NCI-H1105 (cell line): ENCODE data around the gene CBLIF.
"Not testable (repeated sequence)": the region's sequence is repeated elsewhere in the genome, so short reads cannot be mapped to it uniquely, and the experiment has no call there.

Experiments used
- DNase-seq: peaks from one replicate; lab custom pipeline; 2025; lab: John Stamatoyannopoulos, UW

CBLIF gene

DNA sequence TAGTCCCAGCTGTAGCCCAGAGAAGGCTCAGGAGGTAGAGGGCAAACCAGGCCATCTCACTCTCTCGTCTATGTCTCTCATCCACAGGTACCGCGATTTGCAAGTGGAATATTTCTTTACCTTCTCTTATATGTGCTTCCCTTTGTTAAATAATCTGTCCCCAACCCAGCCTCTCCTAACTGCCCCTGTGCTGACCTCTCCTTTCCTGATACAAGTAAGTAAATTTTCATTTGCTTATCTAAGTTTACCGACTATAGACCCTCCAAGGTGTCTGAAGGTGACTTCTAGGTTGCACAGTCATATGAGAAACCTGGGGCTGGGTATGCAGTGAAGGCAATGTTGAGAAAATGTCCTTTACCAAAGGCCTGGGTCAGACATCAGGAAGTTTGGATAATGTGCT, at the start of gene CBLIF:
CBLIF (minus strand) TSS at position 101 of the 400 bp plus-strand sequence; CDS start at position 55, 46 bp downstream.
- no peak for DNase-seq

- DNase-seq = no peak
Measured at GRCh38 chr11:59894616-59895015, 49.3 kb upstream of the CBLIF start.

DNA sequence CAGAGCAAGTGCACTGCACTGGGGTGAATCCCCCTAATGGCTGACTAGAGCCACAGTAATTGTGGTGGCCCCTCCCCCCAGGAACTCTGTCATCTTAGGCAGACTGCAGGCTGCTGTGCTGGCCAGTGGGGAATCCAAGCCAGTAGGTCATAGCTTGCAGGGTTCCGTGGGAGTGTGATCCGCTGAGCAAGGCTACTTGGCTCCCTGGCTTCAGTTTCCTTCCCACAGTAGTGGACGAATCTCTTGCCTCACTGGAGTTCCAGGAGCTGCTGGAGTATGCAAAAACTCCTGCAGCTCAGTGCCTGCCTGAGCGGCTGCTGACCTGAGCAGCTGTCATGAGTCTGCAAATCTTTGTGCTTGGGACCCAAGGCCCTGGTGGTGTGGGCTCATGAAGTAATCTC, 46.5 kb upstream of the CBLIF start:
- DNase-seq = no peak

- DNase-seq = not testable (repeated sequence)
Measured at GRCh38 chr11:59887156-59887555, 41.9 kb upstream of the CBLIF start.

DNA sequence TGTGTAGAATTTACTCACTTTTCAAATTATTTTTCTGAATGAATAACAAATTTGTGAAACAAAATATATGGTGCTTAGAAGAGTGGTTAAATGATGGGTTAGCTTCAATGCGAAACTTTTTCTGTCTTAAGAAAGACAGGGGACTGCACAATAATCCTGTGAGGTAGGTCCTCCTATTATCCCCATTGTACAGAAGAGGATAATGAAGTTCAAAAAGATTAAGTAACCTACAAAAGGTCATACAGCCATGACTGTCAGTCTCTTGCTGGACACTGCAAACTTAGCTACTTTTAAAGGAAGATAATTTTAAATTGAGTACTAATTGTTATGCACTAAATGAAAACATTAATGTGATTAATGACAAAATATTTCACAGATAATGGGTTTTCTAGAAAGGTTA, 38.3 kb upstream of the CBLIF start:
- DNase-seq = no peak

- no peak for DNase-seq
Measured at GRCh38 chr11:59879567-59879966, 34.3 kb upstream of the CBLIF start.

DNA sequence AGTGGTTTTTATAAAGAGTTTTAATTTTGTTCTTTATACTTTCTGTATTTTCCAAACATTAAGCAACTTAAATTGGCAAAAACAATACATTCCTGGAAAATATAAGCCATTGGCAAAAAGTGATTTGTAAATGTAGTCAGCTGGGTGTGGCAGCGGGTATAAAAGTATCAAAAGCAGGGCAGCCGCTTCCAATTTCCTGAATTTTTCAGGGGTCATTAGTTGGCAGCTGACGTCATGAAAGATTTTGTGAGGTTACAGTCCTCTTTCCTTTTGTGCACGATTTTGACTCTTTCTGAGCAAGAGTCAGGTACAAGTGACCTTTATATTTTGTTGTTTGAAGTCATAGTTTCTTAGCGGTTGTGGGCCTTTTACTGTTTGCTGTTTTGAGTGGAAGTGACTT, 33.3 kb upstream of the CBLIF start, which contains the start of gene OOSP3:
OOSP3 (plus strand) TSS at position 208 of the 400 bp plus-strand sequence; CDS start at position 235, 27 bp downstream.
- no peak for DNase-seq

GRCh38 chr11:59877784-59878183, 32.5 kb upstream of the CBLIF start:
- no peak for DNase-seq

GRCh38 chr11:59877325-59877724, 32.0 kb upstream of the CBLIF start:
- no peak for DNase-seq

DNA sequence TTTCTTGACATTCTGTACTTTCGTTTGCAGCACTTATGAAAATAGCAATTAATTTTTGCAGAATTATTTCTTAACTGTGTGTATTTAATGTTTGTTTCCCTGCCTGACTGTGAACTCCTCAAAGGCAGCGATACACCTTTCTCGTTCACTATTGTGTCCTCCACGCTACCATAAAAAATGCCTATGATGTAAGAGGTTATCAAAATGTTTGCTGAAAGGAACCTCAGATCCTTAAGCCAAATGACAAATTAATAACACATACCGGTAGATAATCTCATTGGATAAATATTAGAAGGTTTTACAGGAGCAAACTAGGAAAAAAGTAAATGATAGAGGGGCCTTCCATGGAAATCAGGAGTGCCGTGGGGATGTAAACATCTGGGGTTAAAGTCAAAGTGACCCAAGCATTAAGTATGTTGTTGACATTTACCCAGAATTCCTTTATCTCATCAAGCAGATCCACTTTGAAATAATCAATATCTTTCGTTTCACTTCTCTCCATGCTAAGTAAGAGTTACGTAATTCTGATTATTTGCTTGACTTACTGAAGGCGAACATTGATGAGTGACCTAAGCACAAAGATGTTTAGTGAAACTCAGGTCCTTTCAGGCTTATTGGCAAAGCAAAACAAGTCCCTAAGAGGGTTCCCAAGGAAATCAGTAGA, 30.7 kb upstream of the CBLIF start:
- no peak for DNase-seq

DNA sequence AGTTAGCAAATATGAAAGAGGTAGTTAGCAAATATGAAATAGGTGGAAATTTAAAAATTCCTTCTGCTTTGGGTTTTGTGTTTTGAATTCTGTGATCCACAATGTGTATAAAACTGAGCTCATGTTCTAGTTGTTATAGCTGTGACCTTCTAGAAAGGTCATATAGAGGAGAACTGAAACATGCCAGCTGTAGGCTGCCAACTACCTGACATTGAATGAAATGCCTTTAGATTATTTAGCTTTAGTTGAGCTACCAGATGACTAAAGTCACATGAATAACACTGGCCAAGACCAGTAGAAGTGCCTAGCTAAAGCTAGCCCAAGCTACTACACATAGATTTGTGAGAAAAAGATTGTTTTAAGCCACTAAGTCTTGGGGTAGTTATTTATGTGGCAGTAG, 26.8 kb upstream of the CBLIF start:
- DNase-seq = no peak

- no peak for DNase-seq
Measured at GRCh38 chr11:59867946-59868345, 22.6 kb upstream of the CBLIF start.

DNA sequence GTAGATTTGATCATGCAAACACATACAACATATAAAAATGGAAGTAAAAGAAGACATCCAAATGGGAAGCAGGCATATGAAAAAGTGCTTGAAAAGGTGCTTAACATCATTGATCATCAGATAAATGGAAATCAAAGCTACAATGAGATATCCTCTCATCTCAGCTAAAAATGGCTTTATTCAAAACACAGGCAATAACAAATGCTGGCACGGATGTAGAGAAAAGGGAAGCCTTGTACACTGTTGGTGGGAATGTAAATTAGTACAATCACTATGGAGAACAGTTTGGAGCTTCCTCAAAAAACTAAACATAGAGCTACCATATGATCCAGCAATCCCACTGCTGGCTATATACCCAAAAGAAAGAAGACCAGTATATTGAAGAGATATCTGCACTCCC, 21.5 kb upstream of the CBLIF start:
- no peak for DNase-seq

DNA sequence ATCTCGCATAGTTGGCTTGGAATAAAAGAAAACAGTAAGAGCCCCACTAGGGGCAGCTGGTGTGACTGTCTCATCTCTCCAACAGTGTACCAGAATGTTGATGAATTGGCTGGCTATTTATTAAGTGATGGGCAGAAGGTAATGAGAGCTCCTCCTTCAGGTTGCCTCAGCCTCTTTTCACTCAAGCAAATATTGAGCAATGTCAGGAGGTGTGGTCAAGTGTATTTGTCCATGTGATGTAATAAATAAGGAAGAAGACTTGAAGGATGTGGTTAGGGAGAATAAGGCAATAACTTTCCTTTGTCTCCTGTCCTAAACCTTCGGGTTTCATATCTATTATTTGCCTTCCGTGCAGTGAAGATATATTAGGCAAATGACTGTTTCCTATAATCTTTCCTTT, 21.1 kb upstream of the CBLIF start, which contains the start of gene TCN1:
TCN1 (minus strand) TSS at position 91 of the 400 bp plus-strand sequence; CDS start at position 74, 17 bp downstream.
- DNase-seq = no peak

DNA sequence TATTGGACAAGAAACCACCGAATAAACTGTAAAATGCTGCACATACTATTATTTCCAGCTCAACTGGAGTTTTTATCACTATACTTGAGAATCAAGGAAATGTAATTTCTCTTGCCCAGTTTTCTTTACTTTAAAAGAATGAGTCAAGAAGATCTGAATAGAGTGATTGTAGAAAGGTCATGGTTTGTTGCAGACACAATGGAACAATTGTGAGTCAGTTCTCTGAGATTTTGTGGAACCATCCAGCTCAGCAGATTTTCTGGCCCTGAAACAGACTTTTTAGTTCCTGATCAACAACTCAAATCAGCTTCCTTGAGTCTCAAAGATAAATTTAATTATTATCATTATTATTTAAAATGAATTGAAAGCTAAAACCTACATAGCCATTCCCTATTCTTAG, 19.7 kb upstream of the CBLIF start:
- DNase-seq = no peak

- no peak for DNase-seq
Measured at GRCh38 chr11:59862252-59862651, 17.0 kb upstream of the CBLIF start.

- DNase-seq = no peak
Measured at GRCh38 chr11:59859673-59860072, 14.4 kb upstream of the CBLIF start.

DNA sequence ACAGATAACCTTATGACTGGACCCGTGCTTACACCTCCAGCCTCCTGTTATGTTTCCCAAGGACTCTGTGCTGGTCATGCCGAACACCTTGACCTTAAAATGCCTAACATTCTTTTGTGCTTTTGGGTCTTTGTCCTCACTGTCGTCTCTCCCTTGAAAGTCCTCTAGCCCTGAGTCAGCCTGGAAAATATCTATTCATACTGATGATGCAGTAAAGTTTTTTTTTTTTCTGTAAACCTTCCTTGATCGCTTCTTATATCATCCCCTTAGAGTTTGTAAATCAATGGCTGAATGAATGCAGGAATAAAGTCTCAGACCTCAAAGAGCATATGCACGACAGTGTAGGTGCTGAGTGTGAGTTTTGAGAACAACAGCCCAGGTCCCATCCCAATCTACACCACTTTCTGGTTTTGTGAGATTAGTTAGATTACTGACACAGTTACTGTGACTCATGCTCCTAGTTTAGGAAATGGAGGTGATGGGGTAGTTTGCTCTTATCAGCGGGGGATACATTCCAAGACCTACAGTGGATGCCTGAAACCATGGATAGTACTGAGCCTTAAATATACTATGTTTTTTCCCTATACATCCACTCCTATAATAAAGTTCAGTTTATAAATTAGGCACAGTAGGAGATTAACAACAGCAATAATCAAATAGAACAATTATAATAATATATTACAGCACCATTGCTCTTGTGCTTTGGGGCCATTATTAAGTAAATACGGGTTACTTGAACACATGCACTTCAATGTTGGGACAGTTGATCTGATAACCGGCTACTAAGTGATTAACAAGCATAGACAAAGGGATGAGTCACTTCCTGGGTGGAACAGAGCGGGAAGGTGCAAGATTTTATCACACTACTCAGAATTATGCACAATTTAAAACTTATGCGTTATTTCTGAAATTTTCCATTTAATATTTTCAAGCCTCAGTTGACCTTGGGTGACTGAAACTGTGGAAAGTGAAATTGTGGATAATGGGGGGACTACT, 12.4 kb upstream of the CBLIF start:
- DNase-seq = no peak

GRCh38 chr11:59854871-59855270, 9.6 kb upstream of the CBLIF start:
- no peak for DNase-seq

DNA sequence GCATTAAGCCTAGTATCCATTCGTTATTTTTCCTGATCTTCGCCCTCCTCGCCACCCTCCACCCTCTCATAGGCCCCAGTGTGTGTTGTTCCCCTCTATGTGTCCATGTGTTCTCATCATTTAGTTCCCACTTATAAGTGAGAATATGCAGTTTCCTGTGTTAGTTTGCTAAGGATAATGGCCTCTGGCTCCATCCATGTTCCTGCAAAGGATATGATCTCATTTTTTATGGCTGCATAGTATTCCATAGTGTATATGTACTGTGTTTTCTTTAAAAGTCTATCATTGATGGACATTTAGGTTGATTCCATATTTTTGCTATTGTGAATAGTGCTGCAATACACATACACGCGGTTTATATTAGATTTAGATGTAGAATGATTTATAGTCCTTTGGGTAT, 6.1 kb upstream of the CBLIF start:
- DNase-seq = not testable (repeated sequence)

GRCh38 chr11:59849551-59849950, 4.3 kb upstream of the CBLIF start:
- DNase-seq = not testable (repeated sequence)

GRCh38 chr11:59849129-59849528, 3.8 kb upstream of the CBLIF start:
- no peak for DNase-seq

DNA sequence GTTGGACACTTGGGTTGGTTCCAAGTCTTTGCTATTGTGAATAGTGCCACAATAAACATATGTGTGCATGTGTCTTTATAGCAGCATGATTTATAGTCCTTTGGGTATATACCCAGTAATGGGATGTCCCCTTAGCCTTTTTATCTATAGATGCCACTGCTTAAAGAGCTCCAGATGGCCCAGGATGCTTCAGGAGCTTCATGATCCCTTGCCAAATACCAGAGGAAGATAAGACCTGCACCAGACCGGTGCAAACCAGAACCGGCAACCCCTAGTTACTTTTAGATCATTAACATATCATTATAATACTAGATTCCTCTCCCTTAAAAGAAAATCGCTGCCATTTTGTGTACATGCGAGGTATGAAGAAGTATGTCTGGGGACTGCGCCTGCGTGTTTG, 3.1 kb upstream of the CBLIF start:
- not testable (repeated sequence) for DNase-seq
